HG02642 (cell line): ENCODE results near the gene ARMC8.

Source experiments
- ATAC-seq: cut with Tn5 transposase; IDR thresholded peaks from one replicate; pipeline ENCODE4 v1.9.1; 2021; ENCODE audit warnings: mild to moderate bottlenecking; ENCODE audit not compliant: unreplicated experiment, poor library complexity

The ARMC8 gene

DNA sequence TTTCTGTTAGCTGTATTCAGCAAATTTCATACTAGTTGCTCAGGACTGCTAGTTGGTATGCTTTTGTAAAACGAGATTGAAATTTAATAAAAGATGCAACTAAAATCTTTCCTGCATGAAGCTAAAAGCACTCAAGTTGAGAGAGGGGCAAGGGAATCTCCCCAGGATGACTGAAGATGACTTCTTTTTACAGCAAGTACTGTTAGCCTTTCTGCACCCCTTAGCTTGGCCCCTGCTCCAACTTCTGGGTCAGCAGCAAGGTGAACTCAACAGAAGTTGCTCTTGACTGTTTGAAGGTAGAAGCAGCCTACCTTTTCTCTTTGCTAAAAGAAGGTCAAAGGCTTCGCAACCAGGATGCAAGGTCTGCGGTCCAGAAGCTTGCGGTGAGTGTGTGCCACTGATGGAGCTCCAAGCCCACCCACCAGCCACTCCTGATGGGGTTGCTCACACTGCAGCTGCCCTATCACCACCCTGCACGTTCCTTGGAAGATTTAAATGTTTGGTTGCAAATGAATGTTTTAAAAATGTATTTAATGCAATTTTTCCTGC, 110.0 kb downstream of the ARMC8 start:
- ATAC-seq: peak; percentile 7

DNA sequence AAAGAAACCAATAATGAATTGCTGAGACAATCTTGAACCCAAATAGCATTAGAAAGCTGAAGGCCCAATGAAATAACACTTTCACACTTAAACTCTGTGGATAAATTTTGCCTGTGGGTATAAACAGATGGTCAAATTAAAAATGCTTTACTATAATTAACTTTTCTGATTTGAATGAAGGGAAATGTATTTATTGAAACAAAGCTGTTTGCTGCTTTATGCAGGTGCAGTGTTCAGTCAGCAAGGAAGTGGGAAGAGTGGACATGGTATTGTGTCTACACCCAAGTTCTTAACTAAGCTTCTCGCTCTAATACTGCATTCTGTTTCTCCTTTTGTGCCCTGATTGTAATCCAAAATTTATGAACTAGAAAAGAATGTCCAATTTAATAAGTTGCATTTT, 110.8 kb downstream of the ARMC8 start:
- ATAC-seq: no peak

GRCh38 chr3:138300647-138301046, 113.5 kb downstream of the ARMC8 start:
- no peak for ATAC-seq

DNA sequence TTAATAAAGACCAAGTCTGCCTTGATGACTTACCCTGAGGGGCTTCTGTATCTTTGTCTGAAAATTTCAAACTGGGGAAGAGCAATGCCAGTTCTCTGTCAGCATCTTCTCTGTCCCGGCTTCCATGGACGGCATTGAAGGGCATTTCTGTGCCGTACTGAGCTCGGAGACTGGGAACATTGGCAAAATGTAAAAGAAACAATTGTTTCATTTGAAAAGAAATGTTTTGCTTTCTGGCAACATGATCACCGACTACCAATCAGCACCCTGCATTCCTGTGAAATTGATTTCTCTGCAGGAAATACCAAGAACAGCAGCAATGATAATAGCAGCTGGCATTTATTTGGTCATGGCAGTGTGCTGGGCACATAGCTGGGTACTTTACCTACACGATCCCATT, 116.4 kb downstream of the ARMC8 start:
- ATAC-seq: no peak

DNA sequence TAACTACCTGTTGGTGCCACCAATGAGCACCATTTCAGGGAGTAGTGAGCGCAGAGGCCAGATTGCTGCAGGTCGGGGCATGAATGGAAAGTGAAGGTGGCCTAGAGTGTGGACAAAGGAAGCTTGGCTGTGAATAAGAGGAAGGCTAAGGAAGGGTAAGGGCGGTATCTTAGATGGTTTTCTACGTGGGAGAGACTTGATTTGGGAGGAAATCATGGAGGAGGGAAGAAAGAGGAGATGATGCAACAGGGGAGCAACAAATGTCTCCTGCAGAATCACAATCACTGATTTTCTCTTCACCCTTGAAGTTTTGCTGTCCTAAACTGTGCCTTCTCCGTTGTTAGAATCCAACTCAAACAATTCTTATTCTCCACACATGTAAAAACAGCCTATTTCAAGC, 120.8 kb downstream of the ARMC8 start:
- ATAC-seq: no peak

DNA sequence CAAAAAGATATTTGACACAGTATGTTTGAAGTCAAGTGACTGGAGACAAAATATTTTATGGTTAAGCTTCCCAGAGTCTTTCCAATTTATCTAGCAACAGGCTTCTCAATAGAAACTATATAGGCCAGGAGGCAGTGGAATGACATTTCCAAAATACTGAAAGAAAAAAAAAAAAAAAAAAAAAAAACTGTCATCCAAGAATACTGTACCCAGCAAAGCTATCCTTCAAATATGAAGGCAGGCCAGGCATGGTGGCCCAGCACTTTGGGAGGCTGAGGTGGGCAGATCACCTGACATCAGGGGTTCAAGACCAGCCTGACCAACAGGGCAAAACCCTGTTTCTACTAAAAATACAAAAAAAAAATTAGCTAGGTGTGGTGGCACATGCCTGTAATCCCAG, 121.7 kb downstream of the ARMC8 start:
- ATAC-seq: no peak

DNA sequence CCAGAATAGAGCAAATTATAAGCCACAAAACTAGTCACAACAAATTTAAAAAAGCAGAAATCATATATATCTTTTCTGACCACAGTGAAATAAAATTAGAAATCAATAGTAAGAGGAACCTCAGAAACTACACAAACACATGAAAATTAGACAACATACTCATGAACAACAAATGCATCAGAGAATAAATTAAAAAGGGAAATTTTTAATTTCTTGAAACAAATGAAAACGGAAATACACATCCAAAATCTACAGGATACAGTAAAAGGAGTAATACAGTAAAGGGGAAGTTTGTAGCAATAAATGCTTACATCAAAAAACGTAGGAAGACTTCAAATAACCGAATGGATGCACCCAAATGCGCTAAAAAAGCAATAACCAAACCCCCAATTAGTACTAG, 123.4 kb downstream of the ARMC8 start:
- no peak for ATAC-seq

DNA sequence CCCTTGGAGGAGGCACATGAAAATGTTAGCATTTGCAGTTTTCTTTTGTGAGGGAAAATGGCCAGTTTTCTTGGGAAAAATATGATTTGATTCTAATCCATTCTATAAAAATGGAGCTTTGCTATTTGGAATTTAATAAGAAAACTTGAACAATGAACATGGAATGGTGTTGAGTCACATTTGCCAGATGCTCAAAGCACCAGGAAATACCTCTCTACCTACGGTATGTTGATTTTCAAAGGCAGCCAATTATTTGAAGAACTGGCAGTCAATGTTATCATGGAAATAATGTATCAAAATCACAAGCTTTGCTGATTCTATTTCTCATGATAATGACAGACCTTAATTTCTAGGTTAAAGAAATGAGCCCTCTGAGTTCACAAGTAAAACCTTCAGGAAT, 127.7 kb downstream of the ARMC8 start:
- ATAC-seq: no peak

DNA sequence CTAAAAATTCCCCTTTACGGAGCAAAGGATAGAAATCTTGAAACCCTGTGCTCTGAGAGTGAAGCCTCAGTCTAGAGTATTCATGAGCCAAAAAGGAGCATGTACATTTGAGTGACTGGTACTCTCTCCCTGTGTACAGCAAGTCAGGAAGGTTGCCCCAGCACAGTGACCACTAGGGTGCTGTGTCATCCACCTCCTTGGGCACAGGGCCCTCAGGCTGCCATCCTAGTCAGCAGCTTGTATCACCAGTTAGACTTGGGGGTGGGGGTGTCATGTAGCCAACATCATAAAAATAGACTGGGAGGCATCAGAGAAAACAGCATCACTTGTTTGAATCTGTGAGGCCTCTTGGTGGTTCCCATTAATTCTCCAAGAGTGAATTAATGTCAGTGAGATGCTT, 130.6 kb downstream of the ARMC8 start:
- ATAC-seq: no peak

DNA sequence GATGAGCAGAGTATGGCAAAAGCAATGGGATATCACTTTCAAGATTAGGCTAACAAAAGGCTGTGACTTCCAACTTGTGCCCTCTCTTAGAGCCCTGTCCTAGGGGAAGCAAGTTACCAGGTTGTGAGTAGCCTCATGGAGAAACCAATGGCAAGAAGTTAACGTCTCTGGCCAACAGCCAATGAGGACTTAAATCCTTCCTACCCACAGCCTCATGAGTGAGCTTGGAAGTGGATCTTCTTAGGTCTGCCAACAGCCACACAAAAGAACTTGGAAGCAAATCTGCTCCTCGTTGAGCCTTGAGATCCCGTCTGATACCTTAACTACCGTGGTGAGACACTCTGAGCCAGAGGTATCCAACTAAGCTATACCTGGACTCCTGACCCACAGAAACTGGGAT, 136.9 kb downstream of the ARMC8 start:
- ATAC-seq: no peak

DNA sequence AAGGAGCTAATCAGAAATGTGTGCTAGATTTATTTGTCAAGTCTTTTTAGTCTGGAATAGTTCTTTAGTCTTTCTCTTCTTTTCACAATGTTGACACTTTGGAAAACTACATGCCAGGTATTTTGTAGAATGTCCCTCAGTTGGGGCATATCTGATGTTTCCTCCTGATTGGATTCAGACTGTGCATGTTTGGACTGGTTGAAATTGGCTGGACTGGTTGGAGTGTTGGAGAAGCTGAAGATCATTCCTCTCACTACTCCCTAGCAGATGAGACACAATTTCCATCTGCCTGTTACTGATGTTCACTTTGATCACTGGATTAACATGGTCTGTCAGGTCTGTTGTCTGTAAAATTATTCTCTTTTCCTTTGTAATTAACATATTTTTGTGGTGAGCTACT, 138.9 kb downstream of the ARMC8 start:
- ATAC-seq: no peak

- ATAC-seq: no peak
Observed at GRCh38 chr3:138326866-138327595, 139.9 kb downstream of the ARMC8 start.

DNA sequence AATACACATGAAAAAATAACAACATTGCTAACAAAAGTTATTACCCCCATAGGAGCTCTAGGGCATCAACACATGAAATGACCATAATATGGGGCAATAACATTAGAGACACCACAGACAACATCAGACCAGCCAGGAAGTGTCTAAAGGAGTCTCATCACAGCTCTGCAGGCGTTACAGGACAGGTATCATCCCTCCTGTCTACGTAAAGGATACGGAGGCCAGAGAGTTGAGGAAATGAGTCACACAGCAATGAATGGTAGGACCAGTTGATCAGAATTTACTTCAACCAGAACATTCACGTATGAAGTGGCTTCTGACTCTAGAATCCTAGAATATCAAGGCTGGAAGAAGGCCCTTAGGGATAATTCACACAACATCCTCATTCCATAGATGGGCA, 140.7 kb downstream of the ARMC8 start:
- no peak for ATAC-seq

DNA sequence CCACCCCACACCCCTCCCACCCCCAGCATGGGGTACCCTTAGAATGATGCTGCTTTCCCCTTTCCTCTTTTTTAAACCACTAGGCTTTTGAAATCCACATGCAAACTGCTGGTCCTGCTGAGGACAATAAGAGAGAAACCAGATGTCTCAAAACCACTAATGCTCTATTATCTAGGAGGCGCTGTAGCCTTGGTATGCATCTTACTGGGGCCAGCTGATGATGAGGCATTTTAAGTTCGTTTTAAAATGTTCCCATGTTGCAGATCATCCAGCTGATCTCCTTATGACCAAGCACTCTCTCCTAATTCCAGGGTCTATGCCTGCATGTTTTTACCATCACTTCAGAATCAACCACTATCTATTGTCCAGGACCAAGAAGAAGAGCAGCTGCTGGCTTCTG, 141.2 kb downstream of the ARMC8 start:
- no peak for ATAC-seq

- ATAC-seq: peak; percentile 82
Observed at GRCh38 chr3:138329127-138329983, 142.3 kb downstream of the ARMC8 start, which contains the start of gene NME9. Gene NME9 (minus strand): TSS chr3:138329851. CDS start chr3:138329335, 516 bp downstream.

DNA sequence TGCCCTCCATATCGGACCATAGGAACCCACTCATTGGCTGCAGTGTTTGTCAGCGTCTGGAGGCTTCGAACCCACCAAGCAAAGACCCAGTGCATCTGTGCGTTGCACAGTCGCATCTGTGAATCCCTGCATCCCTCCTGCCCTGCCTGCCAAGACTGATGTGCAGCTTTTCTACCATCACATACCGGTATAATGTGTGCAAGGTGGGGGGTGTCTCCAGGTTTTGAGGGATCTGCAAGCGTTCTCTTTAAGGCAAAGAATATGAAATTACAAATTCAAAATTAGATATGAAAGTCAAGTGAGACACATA, 142.8 kb downstream of the ARMC8 start:
- ATAC-seq: no peak

- ATAC-seq: no peak
Observed at GRCh38 chr3:138331143-138331894, 144.2 kb downstream of the ARMC8 start.

GRCh38 chr3:138332472-138333073, 145.5 kb downstream of the ARMC8 start:
- no peak for ATAC-seq

- ATAC-seq: no peak
Observed at GRCh38 chr3:138334608-138335007, 147.5 kb downstream of the ARMC8 start.

GRCh38 chr3:138336454-138336999, 149.4 kb downstream of the ARMC8 start:
- ATAC-seq: no peak
